CD4-positive, alpha-beta T cell (primary cell): ENCODE measurements around the gene HES4. TPM values are rescaled to one million over a fixed set of nuclear protein-coding genes. Genes with fewer than 3 reads are reported as not detected.

Source experiments
- ATAC-seq: fragments of 200-7000 bp; cut with Tn5 transposase; one replicate; pipeline ENCODE4 v1.10.0; 2022; ENCODE audit warnings: mild to moderate bottlenecking; ENCODE audit not compliant: poor library complexity
- CTCF ChIA-PET: fragments of 350-600 bp; sonication (Branson Sonifier 250); formaldehyde crosslinking; loops from one replicate; lab custom pipeline; 2021; ENCODE audit warnings: antibody characterized with exemption, inconsistent platforms; lab: Charles Lee
- POLR2A ChIA-PET: fragments of 350-600 bp; sonication (Branson Sonifier 250); formaldehyde crosslinking; loops from one replicate; lab custom pipeline; 2021; ENCODE audit warnings: antibody characterized with exemption, inconsistent platforms; lab: Charles Lee
- DNase-seq, 14 experiments: peaks; one replicate each; pipeline ENCODE4 v3.0.0-alpha.2; 2013 to 2020; ENCODE audit warnings: mixed read lengths in 2 of 14
- H3K27ac ChIP-seq, 2 donors: one replicate each; pipeline versions ENCODE4 v1.5.1 to v1.7.0; 2013; ENCODE audit warnings: low read length in 2 of 2, low read depth in 1 of 2, mild to moderate bottlenecking in 1 of 2
- H3K27me3 ChIP-seq, 2 experiments: 1 replicate in 1 of 2; 2 replicates in 1 of 2; pipeline versions ENCODE4 v1.6.1 to v1.7.0; 2013; ENCODE audit warnings: low read length in 2 of 2, control low read depth in 1 of 2, mild to moderate bottlenecking in 1 of 2, moderate library complexity in 1 of 2; ENCODE audit not compliant: insufficient read depth in 2 of 2, control insufficient read depth in 1 of 2
- H3K36me3 ChIP-seq: one replicate; pipeline ENCODE4 v1.6.1; 2013; ENCODE audit warnings: low read length, control low read depth; ENCODE audit not compliant: insufficient read depth
- H3K4me1 ChIP-seq: one replicate; pipeline ENCODE4 v1.6.1; 2013; ENCODE audit warnings: low read length, control low read depth; ENCODE audit not compliant: insufficient read depth
- H3K4me3 ChIP-seq: one replicate; pipeline ENCODE4 v1.5.1; 2013; ENCODE audit warnings: mild to moderate bottlenecking, low read length, moderate library complexity
- H3K9me3 ChIP-seq, 2 experiments: 1 replicate in 1 of 2; 2 replicates in 1 of 2; pipeline versions ENCODE4 v1.6.1 to v1.7.0; 2013; ENCODE audit warnings: low read length in 2 of 2, mild to moderate bottlenecking in 2 of 2, control low read depth in 1 of 2, moderate library complexity in 1 of 2; ENCODE audit not compliant: control insufficient read depth in 1 of 2, insufficient read depth in 1 of 2
- H3K27ac Mint-ChIP-seq: one replicate; pipeline ENCODE4 v1.8.0; 2020; ENCODE audit warnings: mixed read lengths
- H3K27me3 Mint-ChIP-seq: one replicate; pipeline ENCODE4 v1.8.0; 2021; ENCODE audit warnings: mixed read lengths
- H3K36me3 Mint-ChIP-seq: one replicate; pipeline ENCODE4 v1.8.0; 2021; ENCODE audit warnings: low read depth, mixed read lengths
- H3K4me1 Mint-ChIP-seq: one replicate; pipeline ENCODE4 v1.8.0; 2021; ENCODE audit warnings: low read depth, mixed read lengths
- H3K4me3 Mint-ChIP-seq: one replicate; pipeline ENCODE4 v1.8.0; 2020; ENCODE audit warnings: mild to moderate bottlenecking, mixed read lengths
- H3K9me3 Mint-ChIP-seq: one replicate; pipeline ENCODE4 v1.8.0; 2020; ENCODE audit warnings: mixed read lengths
- intact Hi-C, 2 experiments: fragments of 100-400 bp; cut with DNase I in 1 of 2; cut with micrococcal nuclease in 1 of 2; formaldehyde crosslinking; loops; one replicate each; pipeline versions ENCODE4 v1.15.1 to v1.9.0; 2023 to 2025; cut with DNase I, micrococcal nuclease
- total RNA-seq, 174 experiments: library from RNA in 2 of 174; stranded (reverse) in 2 of 174; gene quantifications; one replicate each; pipeline ENCODE4 v1.2.3 and lab custom pipeline; 2021 to 2026
- TF ChIP-seq, protein P1 (sequence below): fragments of 200-600 bp; IDR thresholded peaks from one replicate; pipeline ENCODE4 v1.8.0; 2022; ENCODE audit warnings: antibody characterized with exemption, mild to moderate bottlenecking

The HES4 gene
- total RNA-seq, 2 experiments from 2014 or later: 29.0 to 30.9 TPM

DNA sequence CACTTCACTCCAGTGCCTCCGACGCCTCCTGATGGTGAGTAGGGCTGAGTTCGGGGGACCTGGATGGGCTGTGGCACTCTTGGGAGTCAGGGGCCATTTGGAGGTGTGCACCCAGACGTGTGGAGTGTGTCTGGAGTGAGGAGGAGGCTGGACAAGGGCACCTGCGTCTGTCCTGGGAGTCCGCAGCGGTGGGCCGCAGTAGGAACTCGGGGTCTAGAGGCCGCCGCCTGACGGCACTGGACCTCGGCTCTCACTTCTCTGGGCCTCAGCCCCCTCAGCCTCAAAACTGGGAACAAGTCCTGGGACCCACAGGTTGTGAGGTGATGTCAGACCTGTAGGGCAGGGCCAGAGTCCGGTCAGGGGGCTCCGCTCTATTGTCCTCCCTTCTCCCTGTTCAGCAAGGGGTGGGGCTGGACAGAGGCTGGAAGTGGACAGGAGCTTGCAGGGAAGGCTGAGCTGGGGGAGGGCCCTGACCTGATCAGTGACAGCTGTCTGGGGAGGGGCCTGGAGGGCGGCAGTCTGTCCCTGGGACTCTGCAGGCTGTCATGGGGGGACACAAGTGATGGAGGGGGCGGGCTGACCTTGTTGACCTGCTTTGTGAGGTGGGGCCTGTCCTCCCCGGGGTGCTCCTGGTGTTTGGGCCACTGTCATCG, 35.5 kb upstream of the HES4 start:
- Mint-ChIP-seq H3K27ac (no peak overlapping the region), H3K27me3 (peaks cover 49% of the 10 kb centered on the region), H3K36me3 (no peaks in the 10 kb centered on the region), H3K4me1 (peaks cover 20% of the 10 kb centered on the region), H3K9me3 (no peaks in the 10 kb centered on the region), H3K4me3 (no peak overlapping the region)
- TF ChIP-seq, protein P1, sequence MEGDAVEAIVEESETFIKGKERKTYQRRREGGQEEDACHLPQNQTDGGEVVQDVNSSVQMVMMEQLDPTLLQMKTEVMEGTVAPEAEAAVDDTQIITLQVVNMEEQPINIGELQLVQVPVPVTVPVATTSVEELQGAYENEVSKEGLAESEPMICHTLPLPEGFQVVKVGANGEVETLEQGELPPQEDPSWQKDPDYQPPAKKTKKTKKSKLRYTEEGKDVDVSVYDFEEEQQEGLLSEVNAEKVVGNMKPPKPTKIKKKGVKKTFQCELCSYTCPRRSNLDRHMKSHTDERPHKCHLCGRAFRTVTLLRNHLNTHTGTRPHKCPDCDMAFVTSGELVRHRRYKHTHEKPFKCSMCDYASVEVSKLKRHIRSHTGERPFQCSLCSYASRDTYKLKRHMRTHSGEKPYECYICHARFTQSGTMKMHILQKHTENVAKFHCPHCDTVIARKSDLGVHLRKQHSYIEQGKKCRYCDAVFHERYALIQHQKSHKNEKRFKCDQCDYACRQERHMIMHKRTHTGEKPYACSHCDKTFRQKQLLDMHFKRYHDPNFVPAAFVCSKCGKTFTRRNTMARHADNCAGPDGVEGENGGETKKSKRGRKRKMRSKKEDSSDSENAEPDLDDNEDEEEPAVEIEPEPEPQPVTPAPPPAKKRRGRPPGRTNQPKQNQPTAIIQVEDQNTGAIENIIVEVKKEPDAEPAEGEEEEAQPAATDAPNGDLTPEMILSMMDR: no peak
- ChIA-PET POLR2A (no interaction called here), CTCF (no interaction called here)
- Histone ChIP-seq H3K9me3 (peaks cover 0 to 36% of the 10 kb centered on the region in 2 experiments), H3K27ac (no peak overlapping the region), H3K36me3 (no peaks in the 10 kb centered on the region), H3K27me3 (peaks cover 40 to 48% of the 10 kb centered on the region in 2 experiments), H3K4me3 (no peak overlapping the region), H3K4me1 (peaks cover 38% of the 10 kb centered on the region)
- ATAC-seq: no peak
- no peak for DNase-seq
- intact Hi-C loops: loop anchor here in 1 of 2 experiments (5.0 to 10.0 kb wide), 2 partner anchors 77 to 269 kb away; partner anchors contain the start of genes ACAP3 and PUSL1

DNA sequence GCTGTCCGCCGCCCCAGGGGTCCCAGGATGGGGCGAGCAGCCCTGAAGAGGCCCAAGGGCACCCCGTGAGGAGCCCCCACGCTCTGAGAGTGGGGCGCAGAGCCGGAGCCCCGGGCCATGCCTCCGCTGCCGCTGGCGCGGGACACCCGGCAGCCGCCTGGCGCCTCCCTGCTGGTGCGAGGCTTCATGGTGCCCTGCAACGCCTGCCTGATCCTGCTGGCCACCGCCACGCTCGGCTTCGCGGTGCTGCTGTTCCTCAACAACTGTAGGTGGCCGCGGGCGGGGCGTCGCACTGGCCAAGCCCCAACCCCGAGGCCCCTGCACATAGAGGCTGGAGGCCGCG, 34.5 kb upstream of the HES4 start:
- CTCF ChIA-PET: interaction anchor here (1.2 kb wide), 1 partner anchor 30 kb away, joined by 3 read pairs; no protein-coding TSS in a partner anchor
- intact Hi-C loops: loop anchor here (5.0 to 10.0 kb wide), 3 partner anchors 258 to 408 kb away; partner anchors contain the start of genes ACAP3 (in 1 of the 2) and PUSL1 (in 1 of the 2)
- POLR2A ChIA-PET: no interaction called here
- H3K27ac ChIP-seq: no peak overlapping the region
- no peak for ATAC-seq
- peaks cover 0 to 36% of the 10 kb centered on the region in 2 experiments for H3K9me3 ChIP-seq
- H3K36me3 Mint-ChIP-seq: no peaks in the 10 kb centered on the region
- H3K36me3 ChIP-seq: no peaks in the 10 kb centered on the region
- H3K27ac Mint-ChIP-seq: no peak overlapping the region
- H3K4me3 Mint-ChIP-seq: peak overlapping the region; percentile 66
- H3K9me3 Mint-ChIP-seq: no peaks in the 10 kb centered on the region
- TF ChIP-seq, protein P1: no peak
- H3K27me3 ChIP-seq: peaks cover 40 to 47% of the 10 kb centered on the region in 2 experiments
- H3K4me3 ChIP-seq: no peak overlapping the region
- H3K4me1 ChIP-seq: peaks cover 28% of the 10 kb centered on the region
- DNase-seq: no peak
- H3K27me3 Mint-ChIP-seq: peaks cover 47% of the 10 kb centered on the region
- H3K4me1 Mint-ChIP-seq: peaks cover 15% of the 10 kb centered on the region

DNA sequence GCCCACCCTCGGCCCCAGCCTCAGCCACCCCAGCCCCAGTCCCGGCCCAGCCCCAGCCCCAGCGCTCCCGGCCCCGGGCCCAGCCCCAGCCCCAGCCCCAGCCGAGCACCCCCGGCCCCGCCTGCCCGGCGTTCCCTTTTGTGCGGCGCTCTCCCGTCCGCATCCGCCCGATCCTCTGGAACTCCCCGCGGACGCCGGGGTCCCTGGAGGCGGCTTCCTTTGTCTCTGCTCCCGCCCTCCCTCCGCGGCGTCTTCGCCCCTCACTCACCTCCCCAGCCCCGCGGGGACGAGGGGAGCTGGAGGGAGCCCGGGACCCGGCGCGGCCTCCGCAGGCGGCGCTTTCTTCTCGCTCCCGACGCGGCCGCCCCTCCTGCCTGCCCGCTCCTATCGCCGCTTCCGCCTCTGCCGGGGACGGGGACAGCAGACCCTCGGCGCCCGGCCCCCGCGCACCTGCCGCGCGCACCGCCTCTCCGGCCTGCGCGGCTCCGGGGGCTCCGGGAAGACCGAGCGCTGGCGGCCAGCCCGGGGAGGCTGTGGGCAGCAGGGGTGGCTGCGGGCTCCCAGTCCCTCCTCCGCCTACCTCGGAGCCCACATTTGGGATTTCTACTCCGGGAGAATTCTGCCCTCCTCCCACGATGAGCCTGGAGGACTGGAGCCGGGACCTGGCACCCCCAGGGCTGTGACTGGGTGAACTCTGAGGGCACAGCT, 34.0 kb upstream of the HES4 start:
- H3K4me1 ChIP-seq: peaks cover 22% of the 10 kb centered on the region
- Mint-ChIP-seq H3K36me3 (no peaks in the 10 kb centered on the region), H3K9me3 (no peaks in the 10 kb centered on the region), H3K27ac (no peak overlapping the region), H3K27me3 (peaks cover 42% of the 10 kb centered on the region), H3K4me3 (no peak overlapping the region), H3K4me1 (peaks cover 9% of the 10 kb centered on the region)
- DNase-seq (peak in 2 of 14 experiments; percentile 13 to 50), ATAC-seq (no peak)
- H3K4me3 ChIP-seq: no peak overlapping the region
- TF ChIP-seq, protein P1: no peak
- no peak overlapping the region for H3K27ac ChIP-seq
- intact Hi-C loops: loop anchor here (1.0 to 10.0 kb wide), 4 partner anchors 258 to 408 kb away; partner anchors contain the start of genes ACAP3 (in 1 of the 2) and PUSL1 (in 1 of the 2)
- H3K9me3 ChIP-seq: peaks cover 0 to 36% of the 10 kb centered on the region in 2 experiments
- ChIA-PET CTCF (interaction anchor here (0.7 to 1.6 kb wide), 3 partner anchors 20 to 30 kb away, joined by 3 to 4 read pairs (median 3); partner anchors contain the start of gene ISG15), POLR2A (no interaction called here)
- H3K36me3 ChIP-seq: no peaks in the 10 kb centered on the region
- H3K27me3 ChIP-seq: peaks cover 40 to 41% of the 10 kb centered on the region in 2 experiments
